Esophagus (tissue), 2 donors: Measurements from ENCODE around the gene THSD7B. TPM values are rescaled to one million over a fixed set of nuclear protein-coding genes. Genes with fewer than 3 reads are reported as not detected.

Experiments used
- H3K27ac ChIP-seq, 2 donors: one replicate each; pipeline ENCODE4 v1.5.1; 2013; ENCODE audit warnings: low read depth in 2 of 2, mild to moderate bottlenecking in 2 of 2, inconsistent platforms in 1 of 2, low read length in 1 of 2, moderate library complexity in 1 of 2
- H3K27me3 ChIP-seq, 2 donors: one replicate each; pipeline ENCODE4 v1.6.1; 2013; ENCODE audit warnings: low read length in 2 of 2, control low read depth in 1 of 2, mild to moderate bottlenecking in 1 of 2; ENCODE audit not compliant: insufficient read depth in 2 of 2, control insufficient read depth in 1 of 2
- H3K36me3 ChIP-seq, 2 donors: one replicate each; pipeline ENCODE4 v1.6.1; 2013; ENCODE audit warnings: low read length in 1 of 2; ENCODE audit not compliant: control insufficient read depth in 2 of 2, insufficient read depth in 2 of 2
- H3K4me1 ChIP-seq, 2 donors: one replicate each; pipeline ENCODE4 v1.6.1; 2013; ENCODE audit warnings: low read length in 1 of 2; ENCODE audit not compliant: control insufficient read depth in 2 of 2, insufficient read depth in 2 of 2
- H3K4me3 ChIP-seq, 2 donors: one replicate each; pipeline ENCODE4 v1.5.1; 2013; ENCODE audit warnings: low read length in 2 of 2, mild to moderate bottlenecking in 2 of 2, low read depth in 1 of 2, moderate library complexity in 1 of 2
- H3K9me3 ChIP-seq, 2 donors: one replicate each; pipeline ENCODE4 v1.6.1; 2013; ENCODE audit warnings: mild to moderate bottlenecking in 2 of 2, low read depth in 1 of 2, low read length in 1 of 2, moderate library complexity in 1 of 2; ENCODE audit not compliant: control insufficient read depth in 2 of 2, insufficient read depth in 1 of 2
- WGBS, 2 donors: extraction: QIAGEN DNeasy Blood & Tissue Kit; methylation state at CpG; one replicate each; pipeline ENCODE4 v1.1.7; 2013; 5-methylcytosine and 5-hydroxymethylcytosine counted together
- polyA plus RNA-seq, 2 donors: library from polyadenylated mRNA; stranded (reverse); fragments of 200-250 nt; gene quantifications; one replicate each; pipeline ENCODE4 v1.2.3, GENCODE V29; 2013
- donor health status: healthy with polysubstance abuse.
- donor health status: Bipolar disorder and iron deficiency.

The THSD7B gene
- polyA plus RNA-seq, 2 donors, result 0.22 to 0.32 TPM

GRCh38 chr2:137449454-137449853 is 684.1 kb downstream of the THSD7B start:
- Histone ChIP-seq H3K36me3 (no peaks in the 10 kb centered on the region), H3K27me3 (no peaks in the 10 kb centered on the region), H3K4me3 (no peak overlapping the region), H3K9me3 (peaks cover 0 to 4% of the 10 kb centered on the region in 2 donors), H3K4me1 (no peaks in the 10 kb centered on the region), H3K27ac (no peak overlapping the region)

- no peak overlapping the region for H3K4me3 ChIP-seq
- peaks cover 0 to 2% of the 10 kb centered on the region in 2 donors for H3K9me3 ChIP-seq
- no peaks in the 10 kb centered on the region for H3K36me3 ChIP-seq
- peaks cover 2 to 3% of the 10 kb centered on the region in 2 donors for H3K27me3 ChIP-seq
- H3K27ac ChIP-seq, result no peak overlapping the region
- 55 to 61% methylated on average over 2 of the region's 2 CpGs for WGBS, 2 donors
- no peaks in the 10 kb centered on the region for H3K4me1 ChIP-seq
Measured at GRCh38 chr2:137454886-137455285, 689.5 kb downstream of the THSD7B start.

DNA sequence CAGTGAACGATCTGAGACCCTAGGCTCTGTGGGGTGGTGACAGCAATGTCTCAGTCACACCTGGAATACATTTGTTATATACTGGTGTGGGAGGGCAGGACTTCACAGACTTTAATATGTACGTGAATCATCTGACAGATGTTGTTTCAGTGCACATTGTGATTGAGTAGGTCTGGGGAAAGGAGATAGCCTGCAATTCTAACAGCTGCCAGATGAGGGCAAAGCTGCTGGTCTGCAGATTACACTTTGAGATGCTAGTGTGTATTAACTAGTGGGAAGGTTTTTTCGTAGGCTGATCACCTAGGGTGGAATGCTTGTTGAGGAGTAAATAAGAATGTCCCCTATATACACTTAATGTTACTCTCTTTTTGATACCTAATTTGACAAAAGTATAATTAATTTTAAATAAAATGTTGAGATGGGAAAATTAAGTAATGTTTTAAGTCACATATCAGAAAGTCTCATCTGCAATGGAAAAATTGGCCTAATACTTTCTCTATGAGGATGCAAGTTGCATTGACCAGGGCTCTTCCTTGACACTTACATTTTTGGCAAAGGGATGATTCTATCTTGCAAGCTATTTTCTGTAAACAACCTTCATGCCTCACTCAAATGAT is 702.0 kb downstream of the THSD7B start:
- 18 to 26% methylated on average over 3 of the region's 3 CpGs for WGBS, 2 donors

DNA sequence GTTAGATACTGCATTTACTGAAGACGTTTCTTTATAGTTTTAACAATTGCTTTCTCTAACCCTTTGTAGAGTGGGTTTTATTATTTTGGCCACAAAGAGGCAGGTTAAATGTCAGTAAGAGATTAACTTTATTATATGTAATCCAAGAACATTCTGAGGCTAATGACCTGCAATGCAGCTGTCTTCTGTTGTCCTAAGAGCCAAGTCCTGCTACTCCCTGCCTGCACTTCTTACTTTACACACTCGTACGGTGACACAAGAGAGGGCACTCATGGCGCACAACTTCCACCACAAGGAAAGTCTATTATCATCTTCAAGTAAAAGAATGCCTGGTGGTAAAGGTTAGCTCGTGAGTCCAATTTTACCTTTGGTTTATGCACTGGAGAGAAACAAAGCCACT is 727.9 kb downstream of the THSD7B start:
- H3K4me1 ChIP-seq, result no peaks in the 10 kb centered on the region
- no peak overlapping the region for H3K27ac ChIP-seq
- WGBS, 2 donors, result 58 to 70% methylated on average over 5 of the region's 5 CpGs
- H3K36me3 ChIP-seq, result no peaks in the 10 kb centered on the region
- no peaks in the 10 kb centered on the region for H3K27me3 ChIP-seq
- H3K9me3 ChIP-seq, result no peaks in the 10 kb centered on the region
- no peak overlapping the region for H3K4me3 ChIP-seq

More for the DNA sequence above, 702.0 kb downstream of the THSD7B start:
- H3K9me3 ChIP-seq, result no peaks in the 10 kb centered on the region
- H3K4me3 ChIP-seq, result no peak overlapping the region
- H3K36me3 ChIP-seq, result no peaks in the 10 kb centered on the region
- H3K4me1 ChIP-seq, result no peaks in the 10 kb centered on the region
- H3K27me3 ChIP-seq, result no peaks in the 10 kb centered on the region
- no peak overlapping the region for H3K27ac ChIP-seq

- no peaks in the 10 kb centered on the region for H3K36me3 ChIP-seq
- no peaks in the 10 kb centered on the region for H3K9me3 ChIP-seq
- H3K4me3 ChIP-seq, result no peak overlapping the region
- H3K27me3 ChIP-seq, result no peaks in the 10 kb centered on the region
- no peak overlapping the region for H3K27ac ChIP-seq
- H3K4me1 ChIP-seq, result no peaks in the 10 kb centered on the region
- 88 to 92% methylated on average over 3 of the region's 3 CpGs for WGBS, 2 donors
Measured at GRCh38 chr2:137500599-137500998, 735.3 kb downstream of the THSD7B start.

DNA sequence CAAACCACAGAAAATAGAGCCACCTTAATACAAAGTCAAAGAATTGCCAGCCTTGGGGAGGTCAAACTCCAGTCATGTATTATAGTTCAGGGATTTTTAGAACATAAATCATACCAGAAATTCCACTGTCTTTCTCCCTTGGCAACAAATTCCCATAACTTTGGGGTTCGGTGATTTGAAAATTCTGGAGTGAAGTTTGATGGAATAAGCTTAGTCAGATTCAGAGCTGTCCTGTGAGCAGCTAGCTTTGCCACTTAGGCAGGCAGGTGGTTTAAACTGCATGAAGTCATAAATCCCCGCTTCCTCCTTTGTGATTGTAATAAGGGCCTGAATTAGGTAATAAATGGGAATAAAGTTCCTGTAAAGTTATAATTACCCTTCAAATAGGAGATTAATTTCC is 741.9 kb downstream of the THSD7B start:
- Histone ChIP-seq H3K27ac (no peak overlapping the region), H3K9me3 (no peaks in the 10 kb centered on the region), H3K4me3 (no peak overlapping the region), H3K27me3 (no peaks in the 10 kb centered on the region), H3K36me3 (no peaks in the 10 kb centered on the region), H3K4me1 (no peaks in the 10 kb centered on the region)
- WGBS, 2 donors, result 43 to 49% methylated on average over 2 of the region's 2 CpGs

DNA sequence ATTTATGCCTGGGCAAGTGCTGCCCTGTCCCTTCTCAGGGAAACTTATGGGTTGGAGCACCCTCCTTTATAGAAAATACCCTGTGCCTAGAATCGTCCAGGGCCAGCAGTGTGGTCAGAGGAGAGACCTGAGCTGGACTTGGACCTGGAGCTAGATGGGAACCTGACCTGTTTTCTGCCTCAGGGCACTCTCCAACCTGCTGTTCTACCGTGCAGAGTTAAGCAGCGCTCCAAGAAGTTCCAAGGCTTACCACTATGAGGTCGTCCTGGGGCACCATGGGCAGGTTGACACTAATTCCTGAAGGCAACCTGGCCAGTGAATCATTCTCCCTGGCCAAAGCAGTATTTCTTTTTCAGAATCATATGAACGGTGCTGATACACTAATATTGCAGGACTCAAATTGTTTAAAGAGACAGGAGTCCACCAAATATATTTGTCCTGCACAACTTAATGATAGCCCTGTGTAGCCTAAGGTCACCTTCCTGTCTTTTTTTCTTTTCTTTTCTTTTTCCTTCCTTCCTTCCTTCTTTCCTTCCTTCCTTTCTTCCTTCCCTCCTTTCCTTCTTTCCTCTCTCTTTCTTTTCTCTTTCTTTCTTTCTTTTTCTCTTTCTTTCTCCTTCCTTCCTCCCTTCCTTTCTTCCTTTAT is 743.5 kb downstream of the THSD7B start:
- Histone ChIP-seq H3K27ac (no peak overlapping the region), H3K27me3 (no peaks in the 10 kb centered on the region)
- WGBS, 2 donors, result 37 to 42% methylated on average over 5 of the region's 5 CpGs

DNA sequence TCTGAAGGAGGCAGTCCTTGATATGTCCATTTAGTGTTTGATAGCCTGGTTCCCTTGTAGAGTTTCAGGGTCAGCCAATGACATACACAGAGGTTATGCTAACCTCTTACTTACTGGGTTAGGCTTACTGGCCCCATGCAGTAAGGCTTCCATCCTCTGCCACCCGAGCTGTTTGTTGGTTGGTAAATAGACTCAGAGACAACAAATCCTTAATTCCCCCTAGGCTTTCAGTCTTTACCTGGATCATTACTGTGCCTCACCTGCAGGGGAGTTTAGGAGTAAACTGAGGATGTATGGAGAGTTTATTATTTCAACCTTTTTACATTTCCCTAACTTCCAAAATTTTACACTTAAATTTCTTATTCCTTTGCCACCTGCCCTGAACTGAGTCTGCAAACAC is 746.2 kb downstream of the THSD7B start:
- Histone ChIP-seq H3K27me3 (no peaks in the 10 kb centered on the region), H3K9me3 (no peaks in the 10 kb centered on the region)
- 69 to 72% methylated on average over 1 of the region's 1 CpG for WGBS, 2 donors

More for the DNA sequence above, 743.5 kb downstream of the THSD7B start:
- Histone ChIP-seq H3K4me1 (no peaks in the 10 kb centered on the region), H3K9me3 (no peaks in the 10 kb centered on the region), H3K4me3 (no peak overlapping the region), H3K36me3 (no peaks in the 10 kb centered on the region)

DNA sequence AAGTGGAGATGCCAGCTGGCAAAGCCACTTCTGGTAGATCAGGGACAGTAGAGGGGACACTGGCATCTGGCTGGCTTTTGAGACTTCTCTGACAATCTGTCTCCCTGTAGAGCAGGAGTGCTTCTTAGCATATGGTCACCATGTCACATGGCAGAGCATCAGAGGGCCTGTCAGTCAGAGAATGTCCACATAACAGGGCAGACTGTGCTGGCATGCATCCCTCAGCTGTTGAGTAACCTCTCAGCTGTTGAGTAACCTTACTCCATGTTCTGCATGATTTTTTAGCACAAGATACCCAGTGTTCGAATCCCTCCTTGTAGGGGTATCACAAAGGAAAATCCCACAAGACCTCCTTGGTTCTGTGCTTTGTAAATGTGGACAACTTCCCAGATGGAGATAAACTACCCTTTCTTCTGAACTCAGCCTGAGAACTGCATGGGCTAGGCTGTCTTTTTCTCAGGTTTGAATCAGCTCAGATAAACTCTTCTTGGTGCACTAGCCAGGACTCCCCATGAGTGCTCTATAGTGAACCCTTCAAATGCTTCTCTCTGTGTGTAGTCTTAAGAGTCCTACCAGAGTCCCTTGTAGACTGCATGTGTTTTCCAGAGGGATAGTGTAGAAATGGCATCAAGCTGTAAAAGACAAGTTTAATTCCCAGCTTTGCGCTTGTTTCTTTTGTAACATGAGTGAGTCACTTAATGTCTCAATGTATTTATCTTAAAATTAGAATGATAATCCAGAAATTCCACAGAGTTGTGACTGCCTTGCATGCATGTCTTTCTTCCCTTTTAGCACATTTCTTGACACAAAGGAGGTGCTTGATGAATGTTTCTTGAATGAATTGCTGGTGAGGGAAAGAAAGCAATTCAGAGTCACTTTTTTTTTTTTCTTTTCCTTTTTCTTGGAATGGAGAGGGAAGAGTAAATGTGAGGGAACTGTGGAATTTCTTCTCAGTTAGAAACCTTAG is 756.6 kb downstream of the THSD7B start:
- Histone ChIP-seq H3K27ac (no peak overlapping the region), H3K27me3 (no peaks in the 10 kb centered on the region), H3K9me3 (no peaks in the 10 kb centered on the region), H3K4me1 (peaks cover 0 to 2% of the 10 kb centered on the region in 2 donors), H3K36me3 (no peaks in the 10 kb centered on the region), H3K4me3 (no peak overlapping the region)
- 64 to 77% methylated on average over 2 of the region's 2 CpGs for WGBS, 2 donors

More for the DNA sequence above, 746.2 kb downstream of the THSD7B start:
- H3K4me3 ChIP-seq, result no peak overlapping the region
- H3K36me3 ChIP-seq, result no peaks in the 10 kb centered on the region
- no peaks in the 10 kb centered on the region for H3K4me1 ChIP-seq
- no peak overlapping the region for H3K27ac ChIP-seq
